ENCODE results near the gene PLXNC1. TPM values are rescaled to one million over a fixed set of nuclear protein-coding genes. Genes with fewer than 3 reads are reported as not detected.

The PLXNC1 gene
- total RNA-seq, 1 experiment from 2014 or later = 0.02 TPM

GRCh38 chr12:94262228-94263010 lies 114.0 kb downstream of the PLXNC1 start:
- DNase-seq (ENCODE audit: extremely low read depth, low read depth) = peak; percentile 11

GRCh38 chr12:94263011-94263811 lies 114.8 kb downstream of the PLXNC1 start:
- DNase-seq (ENCODE audit: extremely low read depth, low read depth) = no peak

GRCh38 chr12:94263905-94264561 lies 115.7 kb downstream of the PLXNC1 start:
- DNase-seq (ENCODE audit: extremely low read depth, low read depth) = no peak

GRCh38 chr12:94264736-94265485 lies 116.5 kb downstream of the PLXNC1 start:
- no peak for DNase-seq (ENCODE audit: extremely low read depth, low read depth)

- no peak for DNase-seq (ENCODE audit: extremely low read depth, low read depth)
Measured at GRCh38 chr12:94265539-94265938, 117.2 kb downstream of the PLXNC1 start.

- no peak for DNase-seq (ENCODE audit: extremely low read depth, low read depth)
Measured at GRCh38 chr12:94265966-94266745, 117.8 kb downstream of the PLXNC1 start.

GRCh38 chr12:94266796-94267536 lies 118.6 kb downstream of the PLXNC1 start:
- no peak for DNase-seq (ENCODE audit: extremely low read depth, low read depth)

- DNase-seq (ENCODE audit: extremely low read depth, low read depth) = no peak
Measured at GRCh38 chr12:94267537-94267872, 119.1 kb downstream of the PLXNC1 start.

GRCh38 chr12:94267921-94268471 lies 119.6 kb downstream of the PLXNC1 start:
- no peak for DNase-seq (ENCODE audit: extremely low read depth, low read depth)

- DNase-seq (ENCODE audit: extremely low read depth, low read depth) = no peak
Measured at GRCh38 chr12:94269316-94269999, 121.1 kb downstream of the PLXNC1 start.

- no peak for DNase-seq (ENCODE audit: extremely low read depth, low read depth)
Measured at GRCh38 chr12:94271351-94271750, 123.0 kb downstream of the PLXNC1 start.

- DNase-seq (ENCODE audit: extremely low read depth, low read depth) = no peak
Measured at GRCh38 chr12:94272280-94272679, 123.9 kb downstream of the PLXNC1 start.

- DNase-seq (ENCODE audit: extremely low read depth, low read depth) = no peak
Measured at GRCh38 chr12:94273272-94273671, 124.9 kb downstream of the PLXNC1 start.

- no peak for DNase-seq (ENCODE audit: extremely low read depth, low read depth)
Measured at GRCh38 chr12:94276725-94277124, 128.3 kb downstream of the PLXNC1 start.

- no peak for DNase-seq (ENCODE audit: extremely low read depth, low read depth)
Measured at GRCh38 chr12:94277426-94278000, 129.1 kb downstream of the PLXNC1 start.

GRCh38 chr12:94280063-94280462 lies 131.7 kb downstream of the PLXNC1 start:
- DNase-seq (ENCODE audit: extremely low read depth, low read depth) = no peak

GRCh38 chr12:94282675-94283074 lies 134.3 kb downstream of the PLXNC1 start:
- no peak for DNase-seq (ENCODE audit: extremely low read depth, low read depth)

GRCh38 chr12:94284046-94284445 lies 135.7 kb downstream of the PLXNC1 start:
- no peak for DNase-seq (ENCODE audit: extremely low read depth, low read depth)

Measured in NCI-H460 (cell line).